ENCODE data around the gene PMEL. TPM values are rescaled to one million over a fixed set of nuclear protein-coding genes. Genes with fewer than 3 reads are reported as not detected.

Gene PMEL
- total RNA-seq, 3 donors from 2014 or later, result 1.3 to 4.4 (median 3.4) TPM

DNA sequence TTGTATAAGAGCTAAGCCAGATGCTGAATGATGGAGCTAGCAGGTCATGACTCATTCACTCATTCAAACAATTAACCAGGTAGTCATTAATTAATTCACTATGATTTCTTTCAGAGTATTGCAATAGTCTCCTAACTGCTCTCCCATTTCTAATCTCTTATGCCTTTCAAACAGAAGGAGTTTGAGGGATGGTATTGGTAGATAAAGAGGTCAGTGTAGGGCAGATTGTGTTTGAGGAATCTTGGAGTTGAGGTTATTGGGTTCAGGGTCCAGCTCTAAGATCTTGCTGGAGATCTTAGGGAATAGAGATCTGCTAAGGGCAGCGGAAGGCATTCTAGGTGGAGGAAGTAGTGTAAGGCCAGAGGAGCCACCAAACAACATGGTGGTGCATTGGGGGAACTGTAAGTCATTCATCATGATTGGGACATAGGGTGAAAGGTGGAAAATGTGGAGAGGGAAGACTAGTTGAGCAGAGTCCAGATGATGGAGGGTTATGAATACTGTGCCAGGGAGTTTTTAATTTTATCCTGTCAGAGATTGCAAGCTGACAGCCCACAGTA, 23.2 kb downstream of the PMEL start:
- TF ChIP-seq, protein P1, sequence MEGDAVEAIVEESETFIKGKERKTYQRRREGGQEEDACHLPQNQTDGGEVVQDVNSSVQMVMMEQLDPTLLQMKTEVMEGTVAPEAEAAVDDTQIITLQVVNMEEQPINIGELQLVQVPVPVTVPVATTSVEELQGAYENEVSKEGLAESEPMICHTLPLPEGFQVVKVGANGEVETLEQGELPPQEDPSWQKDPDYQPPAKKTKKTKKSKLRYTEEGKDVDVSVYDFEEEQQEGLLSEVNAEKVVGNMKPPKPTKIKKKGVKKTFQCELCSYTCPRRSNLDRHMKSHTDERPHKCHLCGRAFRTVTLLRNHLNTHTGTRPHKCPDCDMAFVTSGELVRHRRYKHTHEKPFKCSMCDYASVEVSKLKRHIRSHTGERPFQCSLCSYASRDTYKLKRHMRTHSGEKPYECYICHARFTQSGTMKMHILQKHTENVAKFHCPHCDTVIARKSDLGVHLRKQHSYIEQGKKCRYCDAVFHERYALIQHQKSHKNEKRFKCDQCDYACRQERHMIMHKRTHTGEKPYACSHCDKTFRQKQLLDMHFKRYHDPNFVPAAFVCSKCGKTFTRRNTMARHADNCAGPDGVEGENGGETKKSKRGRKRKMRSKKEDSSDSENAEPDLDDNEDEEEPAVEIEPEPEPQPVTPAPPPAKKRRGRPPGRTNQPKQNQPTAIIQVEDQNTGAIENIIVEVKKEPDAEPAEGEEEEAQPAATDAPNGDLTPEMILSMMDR (IDR thresholded peaks at IDR 0.05), result no peak
- H3K36me3 ChIP-seq (ENCODE audit: low read depth), result peaks cover 6% of the 10 kb centered on the region
- no peak overlapping the region for H3K4me3 ChIP-seq
- no peak for DNase-seq
- peaks cover 9% of the 10 kb centered on the region for H3K4me1 ChIP-seq (ENCODE audit: low read depth)
- no peak for ATAC-seq
- no peaks in the 10 kb centered on the region for H3K9me3 ChIP-seq
- intact Hi-C loops (cut with DNase I, micrococcal nuclease), result loop anchor here in 1 of 2 donors (5.0 kb wide), 1 partner anchor 200 kb away; the partner anchor contains the start of gene GDF11

DNA sequence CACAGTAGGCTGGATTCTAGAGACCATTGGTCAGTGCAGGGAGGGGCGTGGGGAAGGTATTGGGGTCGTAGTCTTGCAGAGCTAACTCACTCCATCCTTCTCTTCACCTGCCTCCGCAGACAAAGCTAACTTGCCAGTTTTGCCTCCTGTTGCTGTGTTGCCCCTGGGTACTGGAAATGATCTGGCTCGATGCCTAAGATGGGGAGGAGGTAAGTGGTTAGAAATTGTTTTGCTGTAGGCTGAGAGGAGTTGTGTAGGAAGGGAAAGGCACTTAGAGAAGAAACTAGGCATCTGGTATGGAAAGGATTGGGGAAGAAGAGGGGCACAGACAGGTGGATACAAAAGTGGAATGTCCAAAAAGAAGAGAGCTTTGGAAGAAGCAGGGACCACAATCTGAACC, 23.8 kb downstream of the PMEL start:
- Histone ChIP-seq H3K4me1 (ENCODE audit: low read depth) (peaks cover 9% of the 10 kb centered on the region), H3K4me3 (no peak overlapping the region), H3K9me3 (no peaks in the 10 kb centered on the region), H3K36me3 (ENCODE audit: low read depth) (peaks cover 6% of the 10 kb centered on the region)
- ATAC-seq (no peak), DNase-seq (no peak)
- TF ChIP-seq, protein P1 (IDR thresholded peaks at IDR 0.05), result no peak
- intact Hi-C loops (cut with DNase I, micrococcal nuclease), result loop anchor here in 1 of 2 donors (5.0 kb wide), 1 partner anchor 200 kb away; the partner anchor contains the start of gene GDF11

- TF ChIP-seq, protein P1 (IDR thresholded peaks at IDR 0.05), result peak; percentile 67
- intact Hi-C loops (cut with DNase I, micrococcal nuclease), result loop anchor here in 1 of 2 donors (5.0 kb wide), 1 partner anchor 198 kb away; the partner anchor contains the start of gene GDF11
- DNase-seq (peak; percentile 84 to 95 (median 86)), ATAC-seq (peak; percentile 96)
- Histone ChIP-seq H3K9me3 (no peaks in the 10 kb centered on the region), H3K4me1 (ENCODE audit: low read depth) (peaks cover 9% of the 10 kb centered on the region), H3K36me3 (ENCODE audit: low read depth) (peaks cover 6% of the 10 kb centered on the region), H3K4me3 (no peak overlapping the region)
Measured at GRCh38 chr12:55940065-55940732, 25.6 kb downstream of the PMEL start.

DNA sequence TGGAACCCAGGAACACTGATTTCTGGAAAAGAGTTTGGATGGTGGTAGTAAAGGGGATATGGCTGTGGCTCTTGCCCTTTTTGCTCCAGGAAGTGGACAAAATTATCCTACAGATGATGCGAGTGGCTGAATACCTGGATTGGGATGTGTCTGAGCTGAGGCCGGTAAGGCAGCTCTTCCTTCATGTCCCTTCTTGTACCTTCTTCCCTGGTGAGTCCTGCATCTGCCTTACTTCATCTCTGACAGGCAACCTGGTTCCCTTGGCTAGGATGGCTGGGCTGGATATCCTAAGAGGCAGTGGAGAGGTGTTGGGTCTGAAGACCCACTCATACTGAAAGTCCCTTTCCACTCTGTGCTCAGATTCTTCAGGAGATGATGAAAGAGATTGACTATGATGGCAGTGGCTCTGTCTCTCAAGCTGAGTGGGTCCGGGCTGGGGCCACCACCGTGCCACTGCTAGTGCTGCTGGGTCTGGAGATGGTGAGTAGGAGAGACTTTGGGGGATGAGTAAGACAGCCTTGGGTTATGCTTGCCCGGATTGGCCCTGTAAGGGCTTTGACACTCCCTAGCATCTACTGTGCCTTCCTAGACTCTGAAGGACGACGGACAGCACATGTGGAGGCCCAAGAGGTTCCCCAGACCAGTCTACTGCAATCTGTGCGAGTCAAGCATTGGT, 26.9 kb downstream of the PMEL start:
- Histone ChIP-seq H3K36me3 (ENCODE audit: low read depth) (peaks cover 6% of the 10 kb centered on the region), H3K4me1 (ENCODE audit: low read depth) (peaks cover 13% of the 10 kb centered on the region), H3K9me3 (no peaks in the 10 kb centered on the region), H3K4me3 (no peak overlapping the region)
- intact Hi-C loops (cut with DNase I, micrococcal nuclease), result loop anchor here in 1 of 2 donors (10.0 kb wide), 2 partner anchors 124 to 204 kb away; partner anchors contain the start of genes ORMDL2 and SARNP
- no peak for DNase-seq
- TF ChIP-seq, protein P1 (IDR thresholded peaks at IDR 0.05), result no peak
- no peak for ATAC-seq

DNA sequence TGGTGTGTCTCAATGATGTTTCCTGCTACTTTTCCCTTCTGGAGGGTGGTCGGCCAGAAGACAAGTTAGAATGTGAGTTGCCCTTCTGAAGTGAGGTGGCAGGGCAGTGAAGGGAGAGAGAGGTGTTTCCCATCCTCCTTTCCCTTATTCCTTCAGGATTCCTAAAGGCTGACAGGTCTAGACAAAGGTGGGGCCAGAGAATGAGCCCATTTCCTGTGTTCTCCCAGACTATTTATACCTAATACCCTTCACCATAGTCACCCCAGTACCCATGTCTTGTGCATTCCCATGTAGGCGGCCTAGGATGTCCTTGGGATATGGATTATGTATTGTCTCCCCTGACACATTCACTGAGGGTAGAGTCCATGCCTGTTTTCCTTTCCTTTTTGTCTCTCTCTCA, 27.9 kb downstream of the PMEL start:
- peaks cover 14% of the 10 kb centered on the region for H3K4me1 ChIP-seq (ENCODE audit: low read depth)
- H3K36me3 ChIP-seq (ENCODE audit: low read depth), result no peaks in the 10 kb centered on the region
- intact Hi-C loops (cut with DNase I, micrococcal nuclease), result loop anchor here in 1 of 2 donors (10.0 kb wide), 2 partner anchors 123 to 203 kb away; partner anchors contain the start of genes ORMDL2 and SARNP
- ATAC-seq (no peak), DNase-seq (no peak)
- TF ChIP-seq, protein P1 (IDR thresholded peaks at IDR 0.05), result no peak
- H3K4me3 ChIP-seq, result no peak overlapping the region
- no peaks in the 10 kb centered on the region for H3K9me3 ChIP-seq

Data from mucosa of descending colon (tissue), 3 donors.